Measurements from ENCODE around the gene OTUD5.

The OTUD5 gene

GRCh38 chrX:48972220-48973164, 15.1 kb upstream of the OTUD5 start:
- DNase-seq = peak; percentile 74

GRCh38 chrX:48971249-48972219, 14.1 kb upstream of the OTUD5 start, which contains the start of gene KCND1:
KCND1 (minus strand) TSS chrX:48971844; CDS start chrX:48970271, 1,573 bp downstream.
- DNase-seq = no peak

- no peak for DNase-seq
These were observed 12.1 kb upstream of the OTUD5 start for GRCh38 chrX:48969471-48969870.

- DNase-seq = no peak
These were observed 11.0 kb upstream of the OTUD5 start for GRCh38 chrX:48968377-48968776.

GRCh38 chrX:48966796-48967579, 9.6 kb upstream of the OTUD5 start:
- no peak for DNase-seq

- DNase-seq = no peak
These were observed 8.6 kb upstream of the OTUD5 start for GRCh38 chrX:48965959-48966358.

- DNase-seq = peak; percentile 92
These were observed 4.2 kb upstream of the OTUD5 start for GRCh38 chrX:48961585-48962091.

- DNase-seq = peak; percentile 6
These were observed 2.9 kb upstream of the OTUD5 start for GRCh38 chrX:48960291-48960690.

GRCh38 chrX:48958635-48959094, 1.3 kb upstream of the OTUD5 start:
- DNase-seq = peak; percentile 57

DNA sequence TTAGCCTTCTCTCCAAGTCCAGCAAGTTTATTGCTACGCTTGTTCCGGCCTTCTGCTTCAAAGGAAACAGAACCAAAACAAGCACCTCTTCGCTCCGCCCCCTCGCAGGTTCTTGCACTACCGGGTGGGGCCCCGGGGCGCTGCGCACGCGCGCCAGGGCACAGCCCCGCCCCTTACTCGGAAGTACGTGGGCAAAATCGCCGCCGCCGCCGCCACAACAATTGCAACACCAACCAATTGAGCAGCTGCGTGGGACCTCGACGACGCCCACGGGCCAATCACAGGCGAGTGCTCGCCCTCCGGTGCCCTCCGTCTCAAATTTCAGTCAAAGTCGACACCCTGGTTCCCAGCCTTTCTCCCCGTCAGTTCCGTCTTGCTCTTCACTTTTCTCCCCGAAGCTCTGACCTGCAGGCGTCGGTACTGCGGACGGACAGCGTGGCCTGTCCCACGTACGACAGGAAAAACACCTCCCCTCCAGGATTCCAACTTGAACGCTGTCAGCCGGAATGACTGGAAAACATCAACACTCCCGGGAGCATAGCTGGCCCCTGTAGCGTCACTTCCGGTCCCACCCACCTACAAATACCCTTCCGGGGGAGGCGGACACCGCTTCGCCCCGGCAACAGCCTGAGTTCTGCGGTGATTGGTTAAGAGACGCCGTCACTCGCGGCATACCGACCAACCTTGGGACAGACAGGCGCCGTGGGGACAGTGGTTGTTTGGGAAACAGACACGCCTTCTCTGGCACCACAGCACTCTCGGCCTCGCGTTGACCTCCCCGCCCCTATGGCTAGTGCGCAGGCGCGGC, 624 bp upstream of the OTUD5 start:
- peak; percentile 97 for DNase-seq

DNA sequence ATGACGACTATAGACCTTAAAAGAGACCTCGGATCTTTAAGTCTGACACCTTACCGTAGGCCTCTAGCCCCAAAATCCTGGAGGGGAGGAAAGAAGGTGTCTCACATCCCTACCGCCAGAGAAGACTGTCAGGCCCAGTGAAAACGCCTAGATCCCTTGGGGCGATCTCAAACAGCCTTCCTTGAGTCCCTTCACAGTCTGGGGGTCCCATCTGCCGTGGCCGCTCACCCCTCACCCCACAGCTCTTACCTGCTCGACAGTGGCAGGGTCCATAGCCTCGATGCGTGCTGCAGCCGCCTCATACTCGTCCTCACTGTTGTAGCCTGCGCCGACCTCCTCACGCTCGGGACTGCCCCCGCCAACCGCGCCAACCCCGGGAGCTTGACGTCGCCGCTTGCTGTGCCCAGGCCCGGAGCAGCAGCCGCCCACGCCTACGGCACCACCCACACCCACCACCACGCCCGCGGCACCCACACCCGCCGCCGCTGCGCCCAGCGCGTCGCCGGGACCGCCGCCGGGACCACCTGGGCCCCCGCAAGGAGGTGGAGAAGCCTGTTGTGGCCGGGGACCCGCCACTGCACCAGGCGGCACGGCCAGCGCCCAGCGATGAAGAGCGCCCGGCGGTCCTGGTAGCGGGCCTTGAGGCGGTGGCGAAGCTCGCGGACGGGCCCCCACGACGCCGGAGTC, 536 bp downstream of the OTUD5 start:
- peak; percentile 24 for DNase-seq

GRCh38 chrX:48948589-48948988, 8.8 kb downstream of the OTUD5 start:
- no peak for DNase-seq

- DNase-seq = peak; percentile 68
These were observed 11.7 kb downstream of the OTUD5 start for GRCh38 chrX:48945517-48946348.

DNA sequence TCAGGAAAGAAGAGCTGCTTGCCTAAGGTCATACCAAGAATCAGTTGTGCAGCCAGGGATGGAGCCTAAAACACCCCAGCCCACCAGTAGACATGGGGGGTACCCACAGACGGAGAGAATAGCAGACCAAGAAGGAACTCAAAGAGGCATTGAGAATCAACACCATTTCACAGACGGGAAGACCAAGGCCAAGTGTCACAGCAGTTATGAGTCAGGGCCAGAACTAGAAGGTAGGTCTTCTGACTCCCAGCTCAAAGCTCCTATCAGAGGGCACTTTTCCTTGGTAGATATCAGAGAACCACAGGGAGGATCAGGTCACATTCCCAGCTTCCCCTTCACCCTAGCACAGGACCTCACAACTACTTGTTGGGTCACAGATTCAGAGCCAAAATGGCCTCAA, 14.5 kb downstream of the OTUD5 start:
- DNase-seq = peak; percentile 40

DNA sequence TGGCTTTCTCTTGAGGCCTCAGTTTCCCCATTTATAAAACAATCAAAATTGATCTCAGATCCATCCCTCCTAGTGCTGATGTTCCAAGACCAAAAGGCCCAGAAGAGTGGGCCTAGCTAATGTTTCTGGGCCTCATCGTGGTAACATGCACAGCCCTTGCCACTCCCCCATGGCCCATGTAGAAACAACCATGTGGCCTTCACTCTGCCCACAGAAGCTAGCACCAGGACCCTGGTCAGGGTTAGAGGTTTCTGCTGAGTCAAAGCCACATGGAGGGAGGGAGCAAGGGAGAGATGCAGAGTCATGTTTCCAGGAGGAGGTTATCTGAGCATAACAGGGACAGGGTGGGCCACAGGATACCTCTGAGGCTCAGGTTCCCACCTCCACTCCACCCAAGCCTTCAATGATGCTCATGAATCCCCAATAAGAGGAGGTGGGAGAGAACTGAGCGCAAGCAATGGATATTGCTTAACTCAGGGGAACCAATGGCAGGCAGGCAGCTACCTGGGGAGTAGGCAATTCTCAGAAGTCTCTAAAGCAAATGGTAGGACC, 16.9 kb downstream of the OTUD5 start:
- peak; percentile 92 for DNase-seq

- DNase-seq = peak; percentile 32
These were observed 17.7 kb downstream of the OTUD5 start for GRCh38 chrX:48939524-48940228.

DNA sequence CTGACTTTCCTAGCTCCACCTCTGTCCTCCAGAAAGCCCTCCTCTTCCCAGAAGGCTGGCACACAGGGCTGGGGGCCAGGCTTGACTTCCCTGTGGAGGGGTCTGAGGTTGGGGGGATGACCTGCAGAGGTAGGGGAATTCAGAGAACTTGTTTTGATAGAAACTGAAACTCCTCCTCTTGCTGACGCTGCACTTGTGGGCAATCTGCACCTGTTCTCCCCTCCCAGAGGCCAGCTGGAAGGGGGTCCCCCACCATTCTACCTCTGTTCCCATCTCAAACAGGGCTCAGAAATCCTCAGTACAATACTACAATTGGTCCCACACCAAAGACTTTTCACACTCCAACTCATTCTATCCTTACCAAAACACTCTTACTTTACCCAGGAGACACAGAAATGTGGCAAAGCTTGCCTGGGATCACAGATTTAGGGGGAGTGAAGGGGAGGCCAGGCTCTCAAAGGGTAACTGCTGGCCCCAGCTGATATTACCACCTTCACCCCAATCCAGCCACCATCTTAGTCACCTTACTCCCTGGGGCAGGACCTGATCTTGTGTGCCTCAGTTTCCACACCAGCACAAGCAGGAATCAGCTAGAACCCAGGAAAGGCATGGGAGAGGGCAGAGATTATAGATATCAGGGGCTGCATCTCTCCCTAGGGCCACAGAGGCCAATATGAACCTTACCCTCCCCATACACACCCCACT, 18.5 kb downstream of the OTUD5 start:
- peak; percentile 58 for DNase-seq
